HL-60 (cell line): Measurements from ENCODE around the gene SCN5A.

ENCODE experiments used
- DNase-seq, 2 experiments: peaks; one replicate each; pipeline ENCODE4 v3.0.0-alpha.2; 2010 to 2020; ENCODE audit warnings: low read depth in 1 of 2, low spot score in 1 of 2
- H3K27ac ChIP-seq: fragments of 250-450 bp; sonication (Bioruptor Pico); replicated peaks from 2 replicates; pipeline ENCODE4 v1.5.1; 2020; ENCODE audit warnings: mild to moderate bottlenecking, moderate library complexity
- H3K27me3 ChIP-seq: fragments of 250-450 bp; sonication (Bioruptor Pico); 2 replicates; pipeline ENCODE4 v1.5.1; 2021; ENCODE audit warnings: mild to moderate bottlenecking, moderate library complexity; ENCODE audit not compliant: insufficient read depth, poor library complexity, severe bottlenecking
- H3K4me3 ChIP-seq: replicated peaks from 2 replicates; pipeline ENCODE4 v1.5.1; 2011; ENCODE audit warnings: mild to moderate bottlenecking, control low read depth, low read length; ENCODE audit not compliant: insufficient read depth
- GABPA ChIP-seq: IDR thresholded peaks from 2 replicates; pipeline ENCODE4 v1.6.1; 2012; ENCODE audit warnings: low read depth
- POLR2AphosphoS5 ChIP-seq: IDR thresholded peaks from 2 replicates; pipeline ENCODE4 v1.6.1; 2012; ENCODE audit warnings: low read depth
- SPI1 ChIP-seq: IDR thresholded peaks from 2 replicates; pipeline ENCODE4 v1.6.1; 2012; ENCODE audit warnings: low read depth, mild to moderate bottlenecking, borderline replicate concordance
- TF ChIP-seq, protein P1 (sequence below): IDR thresholded peaks from 2 replicates; pipeline ENCODE4 v1.6.1; 2012; ENCODE audit warnings: low read depth; ENCODE audit not compliant: insufficient replicate concordance
- TF ChIP-seq, protein P2 (sequence below): IDR thresholded peaks from one replicate; pipeline ENCODE4 v1.5.1; 2011; ENCODE audit warnings: low read length, control low read depth, inconsistent platforms; ENCODE audit not compliant: insufficient read depth

SCN5A gene

DNA sequence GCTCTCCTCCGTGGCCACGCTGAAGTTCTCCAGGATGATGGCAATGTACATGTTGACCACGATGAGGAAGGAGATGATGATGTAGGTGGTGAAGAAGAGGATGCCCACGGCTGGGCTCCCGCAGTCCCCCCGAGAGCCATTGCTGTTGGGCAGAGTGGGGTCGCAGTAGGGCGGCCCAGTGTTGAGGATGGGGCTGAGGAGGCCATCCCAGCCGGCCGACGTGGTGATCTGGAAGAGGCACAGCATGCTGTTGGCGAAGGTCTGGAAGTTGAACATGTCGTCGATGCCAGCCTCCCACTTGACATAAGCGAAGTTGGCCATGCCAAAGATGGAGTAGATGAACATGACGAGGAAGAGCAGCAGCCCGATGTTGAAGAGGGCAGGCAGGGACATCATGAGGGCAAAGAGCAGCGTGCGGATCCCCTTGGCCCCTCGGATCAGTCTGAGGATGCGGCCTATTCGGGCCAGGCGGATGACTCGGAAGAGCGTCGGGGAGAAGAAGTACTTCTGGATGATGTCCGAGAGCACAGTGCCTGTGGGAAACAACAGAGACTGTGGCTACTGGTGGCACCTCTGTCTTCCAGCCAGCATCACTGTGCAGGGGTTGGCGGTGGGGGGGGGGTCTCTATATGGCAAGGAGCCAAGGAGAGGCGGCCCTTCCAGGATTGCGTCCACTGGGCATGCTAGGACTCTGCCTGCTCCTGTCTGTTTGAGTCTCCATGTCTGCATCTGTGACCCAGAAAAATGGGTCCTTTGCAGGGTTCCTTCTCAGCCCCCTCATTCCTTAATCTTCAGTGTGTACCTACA is 98.3 kb downstream of the SCN5A start:
- no peak for TF ChIP-seq GABPA
- TF ChIP-seq POLR2AphosphoS5 = no peak
- no peak for TF ChIP-seq SPI1
- TF ChIP-seq, protein P1, sequence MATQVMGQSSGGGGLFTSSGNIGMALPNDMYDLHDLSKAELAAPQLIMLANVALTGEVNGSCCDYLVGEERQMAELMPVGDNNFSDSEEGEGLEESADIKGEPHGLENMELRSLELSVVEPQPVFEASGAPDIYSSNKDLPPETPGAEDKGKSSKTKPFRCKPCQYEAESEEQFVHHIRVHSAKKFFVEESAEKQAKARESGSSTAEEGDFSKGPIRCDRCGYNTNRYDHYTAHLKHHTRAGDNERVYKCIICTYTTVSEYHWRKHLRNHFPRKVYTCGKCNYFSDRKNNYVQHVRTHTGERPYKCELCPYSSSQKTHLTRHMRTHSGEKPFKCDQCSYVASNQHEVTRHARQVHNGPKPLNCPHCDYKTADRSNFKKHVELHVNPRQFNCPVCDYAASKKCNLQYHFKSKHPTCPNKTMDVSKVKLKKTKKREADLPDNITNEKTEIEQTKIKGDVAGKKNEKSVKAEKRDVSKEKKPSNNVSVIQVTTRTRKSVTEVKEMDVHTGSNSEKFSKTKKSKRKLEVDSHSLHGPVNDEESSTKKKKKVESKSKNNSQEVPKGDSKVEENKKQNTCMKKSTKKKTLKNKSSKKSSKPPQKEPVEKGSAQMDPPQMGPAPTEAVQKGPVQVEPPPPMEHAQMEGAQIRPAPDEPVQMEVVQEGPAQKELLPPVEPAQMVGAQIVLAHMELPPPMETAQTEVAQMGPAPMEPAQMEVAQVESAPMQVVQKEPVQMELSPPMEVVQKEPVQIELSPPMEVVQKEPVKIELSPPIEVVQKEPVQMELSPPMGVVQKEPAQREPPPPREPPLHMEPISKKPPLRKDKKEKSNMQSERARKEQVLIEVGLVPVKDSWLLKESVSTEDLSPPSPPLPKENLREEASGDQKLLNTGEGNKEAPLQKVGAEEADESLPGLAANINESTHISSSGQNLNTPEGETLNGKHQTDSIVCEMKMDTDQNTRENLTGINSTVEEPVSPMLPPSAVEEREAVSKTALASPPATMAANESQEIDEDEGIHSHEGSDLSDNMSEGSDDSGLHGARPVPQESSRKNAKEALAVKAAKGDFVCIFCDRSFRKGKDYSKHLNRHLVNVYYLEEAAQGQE = no peak
- TF ChIP-seq, protein P2, sequence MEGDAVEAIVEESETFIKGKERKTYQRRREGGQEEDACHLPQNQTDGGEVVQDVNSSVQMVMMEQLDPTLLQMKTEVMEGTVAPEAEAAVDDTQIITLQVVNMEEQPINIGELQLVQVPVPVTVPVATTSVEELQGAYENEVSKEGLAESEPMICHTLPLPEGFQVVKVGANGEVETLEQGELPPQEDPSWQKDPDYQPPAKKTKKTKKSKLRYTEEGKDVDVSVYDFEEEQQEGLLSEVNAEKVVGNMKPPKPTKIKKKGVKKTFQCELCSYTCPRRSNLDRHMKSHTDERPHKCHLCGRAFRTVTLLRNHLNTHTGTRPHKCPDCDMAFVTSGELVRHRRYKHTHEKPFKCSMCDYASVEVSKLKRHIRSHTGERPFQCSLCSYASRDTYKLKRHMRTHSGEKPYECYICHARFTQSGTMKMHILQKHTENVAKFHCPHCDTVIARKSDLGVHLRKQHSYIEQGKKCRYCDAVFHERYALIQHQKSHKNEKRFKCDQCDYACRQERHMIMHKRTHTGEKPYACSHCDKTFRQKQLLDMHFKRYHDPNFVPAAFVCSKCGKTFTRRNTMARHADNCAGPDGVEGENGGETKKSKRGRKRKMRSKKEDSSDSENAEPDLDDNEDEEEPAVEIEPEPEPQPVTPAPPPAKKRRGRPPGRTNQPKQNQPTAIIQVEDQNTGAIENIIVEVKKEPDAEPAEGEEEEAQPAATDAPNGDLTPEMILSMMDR = no peak
- peaks cover 5% of the 10 kb centered on the region for H3K27me3 ChIP-seq
- no peak for DNase-seq
- no peak overlapping the region for H3K4me3 ChIP-seq
- no peak overlapping the region for H3K27ac ChIP-seq

DNA sequence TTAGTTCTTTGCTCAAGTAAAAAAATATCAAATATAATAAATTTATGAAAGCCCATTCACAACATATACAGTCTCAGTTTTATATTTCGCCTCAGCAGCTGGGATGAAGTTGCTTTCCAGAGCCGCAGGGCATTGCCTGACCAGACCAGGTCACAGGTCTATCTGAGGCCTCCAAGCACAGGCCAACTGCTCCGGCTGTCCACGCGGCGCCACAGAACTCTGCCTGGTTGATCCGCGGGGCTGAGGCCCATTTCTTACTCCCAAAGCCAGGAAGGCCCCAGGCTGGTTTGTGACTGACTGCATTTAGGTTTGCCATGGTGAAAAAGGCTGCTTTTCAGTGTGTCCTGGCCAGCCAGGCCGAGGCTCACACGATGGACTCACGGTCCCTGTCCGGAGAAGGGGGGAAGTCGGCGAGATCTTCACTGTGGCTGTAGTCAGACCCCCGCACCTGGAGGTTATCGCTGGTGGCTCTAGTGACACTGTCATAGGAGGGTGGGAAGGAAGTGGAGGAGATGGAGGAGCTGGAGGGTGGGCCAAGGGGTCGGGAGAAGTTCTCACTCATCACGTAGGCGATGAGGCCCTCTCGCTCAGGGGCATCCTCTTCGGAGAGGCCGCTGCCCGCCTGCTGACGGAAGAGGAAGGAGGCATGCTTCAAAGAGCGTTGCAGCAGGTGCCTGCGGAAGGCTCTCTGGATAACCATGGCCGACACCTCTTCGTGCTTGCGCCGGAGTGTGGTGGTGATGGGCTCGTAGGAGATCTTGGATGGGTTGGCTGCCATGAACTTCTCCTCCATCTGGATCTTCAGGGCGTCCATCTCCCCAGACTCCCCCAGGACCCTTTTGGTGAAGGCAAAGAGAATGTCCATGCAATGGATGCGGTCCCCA is 99.3 kb downstream of the SCN5A start:
- H3K4me3 ChIP-seq = no peak overlapping the region
- DNase-seq = no peak
- H3K27ac ChIP-seq = no peak overlapping the region
- H3K27me3 ChIP-seq = peaks cover 7% of the 10 kb centered on the region
- TF ChIP-seq POLR2AphosphoS5 (no peak), SPI1 (no peak), GABPA (no peak)
- TF ChIP-seq, protein P2 = no peak
- TF ChIP-seq, protein P1 = no peak

DNA sequence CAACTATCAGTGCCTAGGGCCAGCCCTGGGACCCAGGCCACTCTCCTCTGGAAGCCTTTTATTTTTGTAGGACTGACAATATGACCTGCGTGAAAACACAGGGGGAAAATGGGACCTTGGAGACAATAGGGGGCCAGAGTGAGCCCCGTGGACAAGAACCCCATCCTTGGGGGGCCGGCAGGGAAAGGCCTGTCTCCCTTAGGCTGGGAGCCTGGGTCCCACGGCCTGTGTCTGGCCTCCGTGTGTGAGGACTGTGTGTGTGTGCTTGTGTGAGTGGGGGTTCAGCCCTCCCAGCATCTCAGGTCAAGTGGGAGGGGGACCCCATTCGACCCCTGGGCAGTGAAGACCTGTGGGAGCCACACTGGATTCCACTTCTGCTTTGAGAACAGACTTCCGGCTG is 100.0 kb downstream of the SCN5A start:
- no peak overlapping the region for H3K27ac ChIP-seq
- H3K4me3 ChIP-seq = no peak overlapping the region
- DNase-seq = no peak
- peaks cover 7% of the 10 kb centered on the region for H3K27me3 ChIP-seq
- TF ChIP-seq POLR2AphosphoS5 (no peak), SPI1 (no peak), GABPA (no peak)
- TF ChIP-seq, protein P1 = no peak
- TF ChIP-seq, protein P2 = no peak
